Ishikawa (cell line): ENCODE data around the gene ATRN.

Experiments
- CEBPB ChIP-seq: IDR thresholded peaks from 2 replicates; pipeline ENCODE4 v1.6.1; 2012
- CREB1 ChIP-seq: IDR thresholded peaks from 2 replicates; pipeline ENCODE4 v1.6.1; 2012; ENCODE audit warnings: low read depth
- EP300 ChIP-seq: IDR thresholded peaks from 2 replicates; pipeline ENCODE4 v1.6.1; 2012; ENCODE audit warnings: borderline replicate concordance
- FOXM1 ChIP-seq: IDR thresholded peaks from 2 replicates; pipeline ENCODE4 v1.6.1; 2012; ENCODE audit warnings: low read depth, borderline replicate concordance
- NFIC ChIP-seq: IDR thresholded peaks from 2 replicates; pipeline ENCODE4 v1.6.1; 2012
- TCF12 ChIP-seq: IDR thresholded peaks from 2 replicates; pipeline ENCODE4 v1.6.1; 2012; ENCODE audit warnings: low read depth
- TEAD4 ChIP-seq: IDR thresholded peaks from 2 replicates; pipeline ENCODE4 v1.6.1; 2012
- YY1 ChIP-seq: IDR thresholded peaks from 2 replicates; pipeline ENCODE4 v1.6.1; 2012; ENCODE audit warnings: low read depth
- ZBTB7A ChIP-seq: IDR thresholded peaks from 2 replicates; pipeline ENCODE4 v1.6.1; 2012; ENCODE audit warnings: low read depth
- TF ChIP-seq, protein P1 (sequence below): IDR thresholded peaks from 2 replicates; pipeline ENCODE4 v1.6.1; 2012
- TF ChIP-seq, protein P2 (sequence below): IDR thresholded peaks from 2 replicates; pipeline ENCODE4 v1.6.1; 2012; ENCODE audit warnings: low read depth, mild to moderate bottlenecking
- TF ChIP-seq, protein P3 (sequence below): IDR thresholded peaks from 2 replicates; pipeline ENCODE4 v1.6.1; 2012

The ATRN gene

DNA sequence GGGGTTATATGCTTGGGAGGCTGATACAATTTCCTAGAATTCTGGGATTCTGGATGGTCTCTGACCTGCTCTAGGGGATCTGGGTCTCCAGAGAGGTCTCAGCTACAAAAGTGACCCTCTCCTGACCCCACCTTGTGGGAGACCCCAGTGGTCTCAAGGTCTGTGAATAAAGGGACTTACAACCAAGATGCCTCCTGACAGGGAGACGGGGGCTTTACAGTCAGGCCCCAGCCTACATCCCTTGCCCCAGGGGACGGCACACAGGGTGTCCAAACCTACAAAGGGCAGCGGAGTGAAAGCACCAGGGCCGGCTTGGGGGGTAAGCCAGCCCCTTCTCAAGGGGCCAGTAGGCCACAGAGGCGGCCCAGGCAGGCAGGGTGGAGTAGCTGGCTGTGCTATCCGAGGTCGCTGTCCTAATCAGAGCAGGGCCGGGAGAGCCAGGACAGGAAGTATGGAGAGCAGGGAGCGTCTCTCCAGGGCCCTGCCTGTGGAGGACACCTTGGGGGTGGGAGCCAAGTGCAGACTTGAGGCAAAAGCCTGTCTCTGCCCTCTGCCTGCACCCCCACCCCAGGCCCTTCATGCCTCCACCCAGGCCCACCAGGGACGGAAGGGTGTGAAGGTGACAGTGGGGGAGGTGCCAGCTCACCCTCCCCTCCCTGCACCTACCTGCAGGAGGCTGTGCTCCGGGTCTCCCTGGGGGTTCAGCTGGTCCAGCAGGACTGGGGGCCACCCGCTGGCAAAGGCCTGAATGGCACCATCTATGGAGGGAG, 188.9 kb downstream of the ATRN start:
- TF ChIP-seq TCF12 = no peak
- no peak for TF ChIP-seq YY1
- TF ChIP-seq, protein P1, sequence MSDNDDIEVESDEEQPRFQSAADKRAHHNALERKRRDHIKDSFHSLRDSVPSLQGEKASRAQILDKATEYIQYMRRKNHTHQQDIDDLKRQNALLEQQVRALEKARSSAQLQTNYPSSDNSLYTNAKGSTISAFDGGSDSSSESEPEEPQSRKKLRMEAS = no peak
- no peak for TF ChIP-seq FOXM1
- TF ChIP-seq CREB1 = no peak

DNA sequence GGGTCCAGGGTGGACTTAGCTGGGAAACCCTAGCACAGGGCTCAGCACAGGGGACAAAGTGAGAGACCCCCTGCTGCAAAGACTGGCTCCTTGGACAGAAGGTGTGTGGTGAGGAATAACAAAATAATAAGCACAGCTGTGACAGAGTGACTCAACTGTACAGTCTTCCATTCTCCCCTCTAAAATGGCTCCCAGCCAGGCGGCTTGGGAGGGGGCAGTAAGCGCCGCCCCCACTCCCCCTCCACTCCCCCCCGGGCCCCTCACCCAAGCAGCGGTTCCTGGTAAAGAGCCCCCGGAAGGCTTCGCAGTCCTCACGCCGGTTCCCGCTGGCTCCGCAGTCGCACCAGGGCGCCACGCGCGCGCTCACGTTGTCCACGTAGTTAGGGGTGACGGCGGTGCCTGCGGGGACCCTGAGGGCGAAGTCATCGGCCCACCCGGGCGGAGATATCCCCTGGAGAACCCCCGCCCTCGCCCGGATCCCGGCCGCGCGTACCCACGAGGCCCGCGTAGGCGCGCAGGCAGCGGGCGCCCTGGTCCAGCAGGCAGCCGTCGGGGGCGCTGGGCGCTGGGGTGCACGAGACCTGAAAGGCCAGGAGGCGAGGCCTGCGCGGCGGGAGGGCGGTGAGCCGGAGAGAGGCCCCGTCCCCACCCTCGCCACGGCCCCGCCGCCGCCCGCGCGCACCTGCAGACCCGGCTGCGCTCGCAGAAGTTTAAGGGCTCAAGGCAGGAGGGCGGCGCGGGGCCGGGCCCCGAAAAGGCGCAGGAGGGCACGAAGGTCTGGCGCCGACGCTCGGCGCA, 189.6 kb downstream of the ATRN start:
- TF ChIP-seq EP300 (no peak), NFIC (no peak)
- TF ChIP-seq, protein P2, sequence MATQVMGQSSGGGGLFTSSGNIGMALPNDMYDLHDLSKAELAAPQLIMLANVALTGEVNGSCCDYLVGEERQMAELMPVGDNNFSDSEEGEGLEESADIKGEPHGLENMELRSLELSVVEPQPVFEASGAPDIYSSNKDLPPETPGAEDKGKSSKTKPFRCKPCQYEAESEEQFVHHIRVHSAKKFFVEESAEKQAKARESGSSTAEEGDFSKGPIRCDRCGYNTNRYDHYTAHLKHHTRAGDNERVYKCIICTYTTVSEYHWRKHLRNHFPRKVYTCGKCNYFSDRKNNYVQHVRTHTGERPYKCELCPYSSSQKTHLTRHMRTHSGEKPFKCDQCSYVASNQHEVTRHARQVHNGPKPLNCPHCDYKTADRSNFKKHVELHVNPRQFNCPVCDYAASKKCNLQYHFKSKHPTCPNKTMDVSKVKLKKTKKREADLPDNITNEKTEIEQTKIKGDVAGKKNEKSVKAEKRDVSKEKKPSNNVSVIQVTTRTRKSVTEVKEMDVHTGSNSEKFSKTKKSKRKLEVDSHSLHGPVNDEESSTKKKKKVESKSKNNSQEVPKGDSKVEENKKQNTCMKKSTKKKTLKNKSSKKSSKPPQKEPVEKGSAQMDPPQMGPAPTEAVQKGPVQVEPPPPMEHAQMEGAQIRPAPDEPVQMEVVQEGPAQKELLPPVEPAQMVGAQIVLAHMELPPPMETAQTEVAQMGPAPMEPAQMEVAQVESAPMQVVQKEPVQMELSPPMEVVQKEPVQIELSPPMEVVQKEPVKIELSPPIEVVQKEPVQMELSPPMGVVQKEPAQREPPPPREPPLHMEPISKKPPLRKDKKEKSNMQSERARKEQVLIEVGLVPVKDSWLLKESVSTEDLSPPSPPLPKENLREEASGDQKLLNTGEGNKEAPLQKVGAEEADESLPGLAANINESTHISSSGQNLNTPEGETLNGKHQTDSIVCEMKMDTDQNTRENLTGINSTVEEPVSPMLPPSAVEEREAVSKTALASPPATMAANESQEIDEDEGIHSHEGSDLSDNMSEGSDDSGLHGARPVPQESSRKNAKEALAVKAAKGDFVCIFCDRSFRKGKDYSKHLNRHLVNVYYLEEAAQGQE = no peak
- TF ChIP-seq, protein P3, sequence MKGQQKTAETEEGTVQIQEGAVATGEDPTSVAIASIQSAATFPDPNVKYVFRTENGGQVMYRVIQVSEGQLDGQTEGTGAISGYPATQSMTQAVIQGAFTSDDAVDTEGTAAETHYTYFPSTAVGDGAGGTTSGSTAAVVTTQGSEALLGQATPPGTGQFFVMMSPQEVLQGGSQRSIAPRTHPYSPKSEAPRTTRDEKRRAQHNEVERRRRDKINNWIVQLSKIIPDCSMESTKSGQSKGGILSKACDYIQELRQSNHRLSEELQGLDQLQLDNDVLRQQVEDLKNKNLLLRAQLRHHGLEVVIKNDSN = no peak

DNA sequence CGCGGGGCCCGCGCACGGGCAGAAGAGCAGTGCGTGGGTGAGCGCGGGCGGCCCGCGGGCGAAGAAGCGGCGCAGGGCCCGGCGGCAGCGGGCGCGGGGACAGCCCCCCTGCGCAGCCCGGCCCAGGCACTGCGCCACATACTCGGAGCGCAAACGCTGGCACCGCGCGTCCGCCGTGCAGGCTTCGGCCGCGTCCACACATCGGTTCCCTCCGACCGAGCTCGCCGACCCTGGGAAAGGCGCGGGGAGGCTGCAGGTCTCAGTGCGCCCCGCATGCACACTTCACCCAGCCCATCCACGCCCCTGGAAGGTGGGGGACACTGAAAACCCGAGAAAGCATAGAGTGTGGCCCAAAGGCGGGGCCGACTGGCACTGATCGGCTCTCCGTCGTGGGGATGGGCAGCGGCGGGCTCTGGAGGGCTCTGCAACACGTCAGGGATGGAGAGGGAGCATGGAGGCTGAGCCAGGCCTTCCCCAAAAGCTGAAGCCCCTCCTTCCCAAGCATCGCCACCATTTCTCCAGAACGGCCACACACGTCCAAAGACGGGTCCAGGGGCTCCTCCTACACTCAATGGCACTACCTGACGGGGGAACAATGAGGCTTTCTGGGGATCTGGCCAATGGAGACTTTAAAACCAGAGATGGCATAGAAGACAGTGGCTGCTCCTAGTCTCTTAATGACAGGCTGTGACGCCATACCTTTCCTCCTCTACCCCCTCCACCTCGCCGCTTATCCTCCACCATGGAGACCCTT, 190.4 kb downstream of the ATRN start:
- TF ChIP-seq FOXM1 = no peak
- no peak for TF ChIP-seq YY1
- TF ChIP-seq TCF12 = no peak
- TF ChIP-seq CEBPB = no peak

DNA sequence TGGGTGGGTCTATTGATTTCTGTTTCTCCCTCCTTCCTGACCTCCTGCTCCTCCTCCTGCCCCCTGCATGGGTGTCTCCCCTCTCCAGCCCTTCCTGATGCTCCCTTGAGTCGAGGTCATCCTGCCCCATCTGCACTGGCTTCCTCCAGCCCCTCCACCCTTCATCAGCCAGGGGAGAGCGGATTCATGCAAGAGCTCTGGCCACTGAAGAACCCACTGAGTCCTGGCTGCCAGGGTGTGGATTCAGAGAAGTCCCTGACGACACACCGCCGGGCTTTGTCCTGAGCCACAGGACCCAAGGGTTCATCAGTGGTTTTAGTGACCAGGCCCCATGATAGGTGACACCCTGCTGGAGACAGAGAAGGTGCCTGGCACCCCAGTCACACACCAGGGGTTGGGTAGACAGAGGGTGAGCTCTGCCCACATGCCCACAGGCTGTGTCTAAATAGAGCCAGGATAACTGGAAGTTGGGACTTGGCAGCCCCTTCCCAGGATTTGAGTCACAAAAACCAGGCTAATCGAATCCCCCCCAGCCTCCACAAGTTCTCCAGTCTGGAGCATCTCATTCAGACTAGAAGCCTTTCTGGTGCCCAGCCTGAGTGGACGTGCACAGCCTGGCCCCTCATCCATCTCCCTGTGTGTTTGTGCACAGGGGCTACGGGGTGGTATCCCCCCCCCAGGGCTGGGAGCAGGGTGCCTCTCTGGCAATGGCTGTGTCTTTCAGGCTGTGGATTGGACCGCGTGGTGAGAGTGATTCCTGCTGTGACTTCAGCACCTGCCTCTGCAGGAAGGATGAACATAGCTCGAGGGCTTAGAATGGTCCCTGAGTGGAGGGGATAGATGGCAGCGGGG, 191.2 kb downstream of the ATRN start:
- TF ChIP-seq, protein P2 = no peak
- TF ChIP-seq YY1 (no peak), ZBTB7A (no peak), CREB1 (no peak), CEBPB (no peak), TEAD4 (no peak), EP300 (no peak)
- TF ChIP-seq, protein P1 = no peak
- TF ChIP-seq, protein P3 = no peak

DNA sequence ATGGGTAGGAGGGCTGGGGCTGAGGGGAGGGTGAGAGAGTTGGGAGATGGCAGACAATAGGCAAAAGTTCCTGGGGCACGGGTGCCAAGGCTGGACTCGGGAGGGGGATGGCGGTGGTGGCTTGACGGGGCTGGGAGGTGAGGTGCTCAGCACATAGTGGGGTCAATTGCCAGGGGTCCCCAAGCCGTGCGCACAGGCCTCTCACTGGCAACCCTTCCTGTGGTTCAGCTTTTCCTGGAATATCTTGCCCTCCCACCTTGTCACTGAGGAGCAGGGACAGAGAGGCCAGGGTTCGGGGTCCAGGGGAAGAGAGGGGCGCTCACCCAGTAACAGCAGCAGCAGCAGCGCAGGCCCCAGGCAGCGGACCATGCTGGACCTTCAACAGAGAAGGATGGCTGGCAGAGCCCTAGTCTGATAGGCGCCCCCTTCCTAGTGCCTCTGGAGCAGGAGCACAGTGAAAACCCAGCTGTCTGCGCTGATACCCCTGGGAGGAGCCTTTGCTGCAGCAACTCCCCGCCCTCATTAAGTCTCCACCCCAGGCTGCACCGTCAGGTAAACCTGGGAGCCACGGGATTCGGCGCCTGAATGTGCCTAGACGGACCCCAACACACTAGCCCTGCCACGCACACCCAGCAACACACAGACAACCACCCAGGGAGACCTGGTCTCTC, 192.3 kb downstream of the ATRN start, which contains the start of gene GFRA4:
GFRA4 (minus strand) TSS at position 369 of the 671 bp plus-strand sequence; CDS start at position 369, 0 bp downstream.
- TF ChIP-seq, protein P1 = no peak
- TF ChIP-seq CEBPB = no peak
- TF ChIP-seq, protein P2 = no peak
